Measurements from ENCODE around the gene KCNAB3.

The KCNAB3 gene

GRCh38 chr17:7875804-7876370, 53.8 kb downstream of the KCNAB3 start:
- DNase-seq: no peak

- no peak for DNase-seq
These were observed 56.6 kb downstream of the KCNAB3 start for GRCh38 chr17:7873051-7873450.
